ENCODE data around the gene CCDC86.
A peak's percentile ranks its signal among the peaks of the same experiment; 100 is the strongest.

The CCDC86 gene

GRCh38 chr11:60831143-60831500 lies 10.8 kb upstream of the CCDC86 start:
- no peak overlapping the region for H3K27ac ChIP-seq (ENCODE audit: low read depth, low read length, severe bottlenecking)
- no peaks in the 10 kb centered on the region for H3K36me3 ChIP-seq (ENCODE audit: control insufficient read depth, insufficient read depth, low read length)
- no peak overlapping the region for H3K4me3 ChIP-seq (ENCODE audit: extremely low read depth, insufficient read depth, low read length, poor library complexity, severe bottlenecking)
- H3K9me3 ChIP-seq (ENCODE audit: control insufficient read depth, low read length) = no peaks in the 10 kb centered on the region
- whole genome bisulfite sequencing, 2 experiments (ENCODE audit: insufficient coverage in 2 of 2) = 21 to 23% methylated on average over 8 of the region's 8 CpGs
- H3K4me1 ChIP-seq (ENCODE audit: control insufficient read depth, insufficient read depth, low read length, poor library complexity, severe bottlenecking) = peaks cover 3% of the 10 kb centered on the region

GRCh38 chr11:60831501-60832079 lies 10.3 kb upstream of the CCDC86 start:
- Histone ChIP-seq H3K36me3 (ENCODE audit: control insufficient read depth, insufficient read depth, low read length) (no peaks in the 10 kb centered on the region), H3K9me3 (ENCODE audit: control insufficient read depth, low read length) (no peaks in the 10 kb centered on the region), H3K4me3 (ENCODE audit: extremely low read depth, insufficient read depth, low read length, poor library complexity, severe bottlenecking) (no peak overlapping the region), H3K27ac (ENCODE audit: low read depth, low read length, severe bottlenecking) (no peak overlapping the region), H3K4me1 (ENCODE audit: control insufficient read depth, insufficient read depth, low read length, poor library complexity, severe bottlenecking) (peaks cover 3% of the 10 kb centered on the region)
- WGBS, 2 experiments (ENCODE audit: insufficient coverage in 2 of 2) = 67% methylated on average over 5 of the region's 7 CpGs

GRCh38 chr11:60834742-60835533 lies 7.0 kb upstream of the CCDC86 start:
- no peak overlapping the region for H3K27ac ChIP-seq (ENCODE audit: low read depth, low read length, severe bottlenecking)
- 69 to 70% methylated on average over 5 to 7 of the region's 7 CpGs for WGBS, 2 experiments (ENCODE audit: insufficient coverage in 2 of 2)
- H3K4me1 ChIP-seq (ENCODE audit: control insufficient read depth, insufficient read depth, low read length, poor library complexity, severe bottlenecking) = peaks cover 3% of the 10 kb centered on the region
- no peak overlapping the region for H3K4me3 ChIP-seq (ENCODE audit: extremely low read depth, insufficient read depth, low read length, poor library complexity, severe bottlenecking)
- no peaks in the 10 kb centered on the region for H3K36me3 ChIP-seq (ENCODE audit: control insufficient read depth, insufficient read depth, low read length)
- no peaks in the 10 kb centered on the region for H3K9me3 ChIP-seq (ENCODE audit: control insufficient read depth, low read length)

GRCh38 chr11:60835534-60835846 lies 6.4 kb upstream of the CCDC86 start:
- Histone ChIP-seq H3K27ac (ENCODE audit: low read depth, low read length, severe bottlenecking) (no peak overlapping the region), H3K9me3 (ENCODE audit: control insufficient read depth, low read length) (no peaks in the 10 kb centered on the region), H3K36me3 (ENCODE audit: control insufficient read depth, insufficient read depth, low read length) (no peaks in the 10 kb centered on the region), H3K4me1 (ENCODE audit: control insufficient read depth, insufficient read depth, low read length, poor library complexity, severe bottlenecking) (peaks cover 3% of the 10 kb centered on the region), H3K4me3 (ENCODE audit: extremely low read depth, insufficient read depth, low read length, poor library complexity, severe bottlenecking) (no peak overlapping the region)
- 85 to 100% methylated on average over 1 to 2 of the region's 3 CpGs for WGBS, 2 experiments (ENCODE audit: insufficient coverage in 2 of 2)

- 70 to 77% methylated on average over 8 to 9 of the region's 9 CpGs for WGBS, 2 experiments (ENCODE audit: insufficient coverage in 2 of 2)
- H3K4me3 ChIP-seq (ENCODE audit: extremely low read depth, insufficient read depth, low read length, poor library complexity, severe bottlenecking) = no peak overlapping the region
Observed at GRCh38 chr11:60836866-60837515, 4.9 kb upstream of the CCDC86 start.

GRCh38 chr11:60838132-60838531 lies 3.8 kb upstream of the CCDC86 start:
- 64 to 81% methylated on average over 6 to 7 of the region's 7 CpGs for whole genome bisulfite sequencing, 2 experiments (ENCODE audit: insufficient coverage in 2 of 2)

More at GRCh38 chr11:60836866-60837515, 4.9 kb upstream of the CCDC86 start:
- no peaks in the 10 kb centered on the region for H3K9me3 ChIP-seq (ENCODE audit: control insufficient read depth, low read length)
- no peak overlapping the region for H3K27ac ChIP-seq (ENCODE audit: low read depth, low read length, severe bottlenecking)
- peaks cover 3% of the 10 kb centered on the region for H3K4me1 ChIP-seq (ENCODE audit: control insufficient read depth, insufficient read depth, low read length, poor library complexity, severe bottlenecking)
- no peaks in the 10 kb centered on the region for H3K36me3 ChIP-seq (ENCODE audit: control insufficient read depth, insufficient read depth, low read length)

GRCh38 chr11:60840470-60841430 lies 1.2 kb upstream of the CCDC86 start:
- Histone ChIP-seq H3K4me3 (ENCODE audit: extremely low read depth, insufficient read depth, low read length, poor library complexity, severe bottlenecking) (no peak overlapping the region), H3K27ac (ENCODE audit: low read depth, low read length, severe bottlenecking) (no peak overlapping the region), H3K9me3 (ENCODE audit: control insufficient read depth, low read length) (no peaks in the 10 kb centered on the region), H3K36me3 (ENCODE audit: control insufficient read depth, insufficient read depth, low read length) (no peaks in the 10 kb centered on the region), H3K4me1 (ENCODE audit: control insufficient read depth, insufficient read depth, low read length, poor library complexity, severe bottlenecking) (peaks cover 8% of the 10 kb centered on the region)
- WGBS, 2 experiments (ENCODE audit: insufficient coverage in 2 of 2) = 90 to 93% methylated on average over 9 to 12 of the region's 14 CpGs

More at GRCh38 chr11:60838132-60838531, 3.8 kb upstream of the CCDC86 start:
- H3K4me1 ChIP-seq (ENCODE audit: control insufficient read depth, insufficient read depth, low read length, poor library complexity, severe bottlenecking) = peaks cover 3% of the 10 kb centered on the region
- no peak overlapping the region for H3K4me3 ChIP-seq (ENCODE audit: extremely low read depth, insufficient read depth, low read length, poor library complexity, severe bottlenecking)
- no peaks in the 10 kb centered on the region for H3K9me3 ChIP-seq (ENCODE audit: control insufficient read depth, low read length)
- no peaks in the 10 kb centered on the region for H3K36me3 ChIP-seq (ENCODE audit: control insufficient read depth, insufficient read depth, low read length)
- no peak overlapping the region for H3K27ac ChIP-seq (ENCODE audit: low read depth, low read length, severe bottlenecking)

- H3K4me1 ChIP-seq (ENCODE audit: control insufficient read depth, insufficient read depth, low read length, poor library complexity, severe bottlenecking) = peaks cover 7% of the 10 kb centered on the region
- H3K4me3 ChIP-seq (ENCODE audit: extremely low read depth, insufficient read depth, low read length, poor library complexity, severe bottlenecking) = peak overlapping the region; percentile 86
- H3K9me3 ChIP-seq (ENCODE audit: control insufficient read depth, low read length) = no peaks in the 10 kb centered on the region
- H3K27ac ChIP-seq (ENCODE audit: low read depth, low read length, severe bottlenecking) = no peak overlapping the region
- WGBS, 2 experiments (ENCODE audit: insufficient coverage in 2 of 2) = 5 to 13% methylated on average over 11 to 16 of the region's 23 CpGs
- peaks cover 16% of the 10 kb centered on the region for H3K36me3 ChIP-seq (ENCODE audit: control insufficient read depth, insufficient read depth, low read length)
Observed at GRCh38 chr11:60842668-60843600, 1.0 kb downstream of the CCDC86 start.

GRCh38 chr11:60844045-60844869 lies 2.3 kb downstream of the CCDC86 start:
- H3K27ac ChIP-seq (ENCODE audit: low read depth, low read length, severe bottlenecking) = no peak overlapping the region
- H3K4me1 ChIP-seq (ENCODE audit: control insufficient read depth, insufficient read depth, low read length, poor library complexity, severe bottlenecking) = peaks cover 7% of the 10 kb centered on the region
- 75 to 83% methylated on average over 10 of the region's 10 CpGs for WGBS, 2 experiments (ENCODE audit: insufficient coverage in 2 of 2)
- peak overlapping the region; percentile 86 for H3K4me3 ChIP-seq (ENCODE audit: extremely low read depth, insufficient read depth, low read length, poor library complexity, severe bottlenecking)
- H3K9me3 ChIP-seq (ENCODE audit: control insufficient read depth, low read length) = no peaks in the 10 kb centered on the region
- H3K36me3 ChIP-seq (ENCODE audit: control insufficient read depth, insufficient read depth, low read length) = peaks cover 29% of the 10 kb centered on the region
